H1 (cell line): ENCODE results near the gene BAIAP2. TPM values are rescaled to one million over a fixed set of nuclear protein-coding genes. Genes with fewer than 3 reads are reported as not detected.

Experiments used
- CTCF ChIA-PET: fragments of 300-600 bp; sonication (Branson Sonifier 250); formaldehyde crosslinking; loops from one replicate; lab custom pipeline; 2021; ENCODE audit not compliant: partially characterized antibody; lab: Charles Lee
- POLR2A ChIA-PET: fragments of 300-600 bp; sonication (Branson Sonifier 250); formaldehyde crosslinking; loops from one replicate; lab custom pipeline; 2021; ENCODE audit warnings: inconsistent platforms; ENCODE audit not compliant: partially characterized antibody; lab: Charles Lee
- DNase-seq, 2 experiments: peaks; one replicate each; pipeline versions ENCODE4 v3.0.0 to v3.0.0-alpha.2; 2010 to 2022; ENCODE audit warnings: low spot score in 2 of 2, low read depth in 1 of 2, mixed read lengths in 1 of 2
- FAIRE-seq: peaks from 2 replicates; lab custom pipeline; 2011; peaks lifted over from hg19 to GRCh38; lab: Jason Lieb, UNC
- H2AFZ ChIP-seq: 2 replicates; pipeline ENCODE4 v1.8.1; 2012; ENCODE audit warnings: low read length, inconsistent platforms
- H2AK5ac ChIP-seq: 2 replicates; pipeline ENCODE4 v1.6.1; 2013; ENCODE audit warnings: low read depth, low read length
- H2BK120ac ChIP-seq: replicated peaks from 2 replicates; pipeline ENCODE3; 2013; ENCODE audit warnings: low read depth, low read length, inconsistent platforms
- H2BK12ac ChIP-seq: 2 replicates; pipeline ENCODE4 v1.6.1; 2013; ENCODE audit warnings: low read depth, low read length
- H2BK15ac ChIP-seq: 2 replicates; pipeline ENCODE4 v1.6.1; 2013; ENCODE audit warnings: low read length
- H2BK20ac ChIP-seq: 2 replicates; pipeline ENCODE4 v1.6.1; 2013; ENCODE audit warnings: low read length
- H2BK5ac ChIP-seq: 2 replicates; pipeline ENCODE4 v1.6.1; 2013; ENCODE audit warnings: low read depth, low read length
- H3K14ac ChIP-seq: 2 replicates; pipeline ENCODE4 v1.6.1; 2013; ENCODE audit warnings: inconsistent platforms; ENCODE audit not compliant: insufficient read length
- H3K18ac ChIP-seq: 2 replicates; pipeline ENCODE4 v1.6.1; 2013; ENCODE audit warnings: low read length; ENCODE audit errors: extremely low read depth
- H3K23ac ChIP-seq: 2 replicates; pipeline ENCODE4 v1.6.1; 2013; ENCODE audit warnings: inconsistent platforms; ENCODE audit not compliant: insufficient read length
- H3K23me2 ChIP-seq: 2 replicates; pipeline ENCODE4 v1.6.1; 2013; ENCODE audit warnings: low read depth, low read length
- H3K27ac ChIP-seq: 2 replicates; pipeline ENCODE4 v1.6.1; 2011; ENCODE audit warnings: low read depth, low read length, inconsistent platforms
- H3K27me3 ChIP-seq, 4 experiments: replicated peaks in 1 of 4; 1 replicate in 1 of 4; 2 replicates in 3 of 4; pipeline versions ENCODE4 v1.6.1 to v1.8.1; 2011 to 2013; ENCODE audit warnings: low read length in 3 of 4, mild to moderate bottlenecking in 3 of 4, inconsistent platforms in 2 of 4, mixed read lengths in 2 of 4, moderate library complexity in 1 of 4; ENCODE audit not compliant: control insufficient read depth in 3 of 4, insufficient read depth in 3 of 4; ENCODE audit errors: extremely low read depth in 1 of 4
- H3K36me3 ChIP-seq, 4 experiments: 2 replicates each; pipeline versions ENCODE4 v1.6.1 to v1.8.1; 2011 to 2013; ENCODE audit warnings: mild to moderate bottlenecking in 4 of 4, low read length in 3 of 4, moderate library complexity in 2 of 4, control low read depth in 1 of 4, inconsistent platforms in 1 of 4; ENCODE audit not compliant: insufficient read depth in 4 of 4, control insufficient read depth in 2 of 4
- H3K4ac ChIP-seq: replicated peaks from 2 replicates; pipeline ENCODE3; 2013; ENCODE audit warnings: low read length, low read depth, mixed read lengths, inconsistent platforms; ENCODE audit not compliant: insufficient read length
- H3K4me1 ChIP-seq, 4 experiments: replicated peaks in 1 of 4; 1 replicate in 1 of 4; 2 replicates in 3 of 4; pipeline versions ENCODE4 v1.6.1 to v1.8.1; 2011 to 2013; ENCODE audit warnings: low read length in 3 of 4, inconsistent platforms in 2 of 4, mixed read lengths in 1 of 4; ENCODE audit not compliant: insufficient read depth in 4 of 4, control insufficient read depth in 3 of 4
- H3K4me2 ChIP-seq, 2 experiments: 2 replicates each; pipeline versions ENCODE4 v1.6.1 to v1.8.1; 2011 to 2013; ENCODE audit warnings: low read depth in 2 of 2, low read length in 2 of 2, control low read depth in 1 of 2, inconsistent platforms in 1 of 2, mild to moderate bottlenecking in 1 of 2; ENCODE audit not compliant: insufficient read depth in 1 of 2
- H3K4me3 ChIP-seq, 4 experiments: fragments of 200-600, 300-600 bp in 1 of 4; sonication (generic), shearing (Covaris generic), sonication (Bioruptor Twin) in 1 of 4; 2 replicates each; pipeline versions ENCODE4 v1.5.1 to v1.8.1; 2011 to 2016; ENCODE audit warnings: low read length in 4 of 4, low read depth in 3 of 4, control low read depth in 2 of 4, inconsistent platforms in 2 of 4, mild to moderate bottlenecking in 2 of 4, mixed read lengths in 1 of 4, moderate library complexity in 1 of 4; ENCODE audit not compliant: insufficient read depth in 2 of 4; ENCODE audit errors: extremely low read depth in 1 of 4
- H3K56ac ChIP-seq: replicated peaks from 2 replicates; pipeline ENCODE3; 2013; ENCODE audit warnings: low read depth, mild to moderate bottlenecking, mixed read lengths, low read length, inconsistent platforms; ENCODE audit not compliant: insufficient read length
- H3K79me1 ChIP-seq: 2 replicates; pipeline ENCODE4 v1.6.1; 2013; ENCODE audit warnings: low read depth, low read length, control low read depth
- H3K79me2 ChIP-seq, 2 experiments: 2 replicates each; pipeline versions ENCODE4 v1.6.1 to v1.8.1; 2012 to 2013; ENCODE audit warnings: low read length in 2 of 2, mild to moderate bottlenecking in 2 of 2, inconsistent platforms in 1 of 2; ENCODE audit not compliant: insufficient read depth in 2 of 2, control insufficient read depth in 1 of 2
- H3K9ac ChIP-seq, 4 experiments: replicated peaks in 1 of 4; 1 replicate in 1 of 4; 2 replicates in 3 of 4; pipeline versions ENCODE4 v1.6.1 to v1.8.1; 2011 to 2013; ENCODE audit warnings: low read depth in 3 of 4, low read length in 3 of 4, control low read depth in 2 of 4, mild to moderate bottlenecking in 2 of 4, moderate library complexity in 2 of 4, inconsistent platforms in 1 of 4; ENCODE audit errors: extremely low read depth in 1 of 4
- H3K9me3 ChIP-seq, 2 experiments: 2 replicates each; pipeline versions ENCODE4 v1.6.1 to v1.8.1; 2012 to 2013; ENCODE audit warnings: mild to moderate bottlenecking in 2 of 2, moderate library complexity in 2 of 2, control low read depth in 1 of 2, inconsistent platforms in 1 of 2, low read depth in 1 of 2, low read length in 1 of 2, mixed read lengths in 1 of 2; ENCODE audit not compliant: insufficient read depth in 2 of 2
- H4K20me1 ChIP-seq, 2 experiments: replicated peaks in 1 of 2; 2 replicates each; pipeline versions ENCODE3 to v1.8.1; 2011 to 2013; ENCODE audit warnings: inconsistent platforms in 2 of 2, low read length in 2 of 2, mild to moderate bottlenecking in 1 of 2; ENCODE audit not compliant: insufficient read depth in 2 of 2, control insufficient read depth in 1 of 2
- H4K5ac ChIP-seq: 2 replicates; pipeline ENCODE4 v1.6.1; 2013; ENCODE audit warnings: low read length, low read depth, mixed read lengths, inconsistent platforms; ENCODE audit not compliant: insufficient read length
- H4K8ac ChIP-seq: 2 replicates; pipeline ENCODE4 v1.8.0; 2013; ENCODE audit warnings: mild to moderate bottlenecking, moderate library complexity, low read length, inconsistent platforms; ENCODE audit not compliant: insufficient read depth; ENCODE audit errors: extremely low read depth
- H4K91ac ChIP-seq: replicated peaks from 2 replicates; pipeline ENCODE3; 2013; ENCODE audit warnings: low read length, mixed read lengths, inconsistent platforms; ENCODE audit not compliant: insufficient read length
- BRCA1 ChIP-seq: IDR thresholded peaks from 2 replicates; pipeline ENCODE4 v1.6.1; 2012; ENCODE audit warnings: low read depth, low read length, improper control_type of control experiment
- CBX8 ChIP-seq: fragments of 300-800, 300-1000 bp; sonication (generic); IDR thresholded peaks from 2 replicates; pipeline ENCODE4 v1.7.1; 2016; ENCODE audit warnings: low read depth, low read length, borderline replicate concordance
- EGR1 ChIP-seq: IDR thresholded peaks from 2 replicates; pipeline ENCODE4 v1.6.1; 2011; ENCODE audit warnings: low read depth, low read length, borderline replicate concordance
- HDAC2 ChIP-seq, 2 experiments: fragments of 300-600 bp in 1 of 2; sonication (generic) in 1 of 2; IDR thresholded peaks; 2 replicates each; pipeline ENCODE4 v1.6.1; 2011 to 2012; ENCODE audit warnings: low read depth in 2 of 2, low read length in 2 of 2, mild to moderate bottlenecking in 2 of 2, moderate library complexity in 2 of 2, borderline replicate concordance in 1 of 2, inconsistent platforms in 1 of 2
- KDM4A ChIP-seq: IDR thresholded peaks from one replicate; pipeline ENCODE4 v1.7.1; 2012; ENCODE audit warnings: low read depth, mild to moderate bottlenecking, moderate library complexity, low read length, inconsistent platforms; ENCODE audit not compliant: severe bottlenecking
- ZNF274 ChIP-seq: IDR thresholded peaks from 2 replicates; pipeline ENCODE4 v1.7.0; 2012; ENCODE audit warnings: low read length, borderline replicate concordance; ENCODE audit errors: extremely low read depth
- WGBS, 2 experiments: shearing (Covaris generic) in 1 of 2; methylation state at CpG; one replicate each; pipeline versions ENCODE4 v1.1.6 to v1.1.7; 2013 to 2015; ENCODE audit warnings: low lambda C conversion rate in 2 of 2, mixed read lengths in 2 of 2, inconsistent platforms in 1 of 2, low coverage in 1 of 2, missing lambda C conversion rate in 1 of 2; ENCODE audit not compliant: insufficient replicate concordance in 2 of 2, insufficient coverage in 1 of 2, insufficient read length in 1 of 2; ENCODE audit errors: extremely low coverage in 1 of 2, missing lambda C conversion rate in 1 of 2; 5-methylcytosine and 5-hydroxymethylcytosine counted together
- polyA plus RNA-seq, 7 experiments: library from polyadenylated mRNA; depleted of rRNA in 3 of 7; stranded (reverse) in 5 of 7; unstranded in 2 of 7; fragments of >200 nt in 5 of 7; fragments of 200-250 nt in 2 of 7; gene quantifications; 1 replicate in 5 of 7; 2 replicates in 1 of 7; 4 replicates in 1 of 7; pipeline versions ENCODE4 v1.2.1 to v1.2.3, GENCODE V29; 2011 to 2013; ENCODE audit warnings: missing spikeins in 2 of 7, mixed read lengths in 2 of 7
- total RNA-seq: library from RNA; stranded (reverse); fragmentation: NEBNext Ultra II Directional; extraction: Animal tissue kit (Norgen Biotek cat#: 25700); gene quantifications from 2 replicates; pipeline ENCODE4 v1.2.1, GENCODE V29; 2021
- TF ChIP-seq, protein P1 (sequence below): IDR thresholded peaks from 2 replicates; pipeline ENCODE4 v1.6.1; 2011; ENCODE audit warnings: low read depth, mild to moderate bottlenecking, low read length; ENCODE audit not compliant: insufficient read depth

Gene BAIAP2
- total and polyA plus RNA-seq, 2 of the 8 experiments (the other 6 are each of a cell fraction or from before 2014, with no cell fraction given) = 10.0 to 22.8 TPM

DNA sequence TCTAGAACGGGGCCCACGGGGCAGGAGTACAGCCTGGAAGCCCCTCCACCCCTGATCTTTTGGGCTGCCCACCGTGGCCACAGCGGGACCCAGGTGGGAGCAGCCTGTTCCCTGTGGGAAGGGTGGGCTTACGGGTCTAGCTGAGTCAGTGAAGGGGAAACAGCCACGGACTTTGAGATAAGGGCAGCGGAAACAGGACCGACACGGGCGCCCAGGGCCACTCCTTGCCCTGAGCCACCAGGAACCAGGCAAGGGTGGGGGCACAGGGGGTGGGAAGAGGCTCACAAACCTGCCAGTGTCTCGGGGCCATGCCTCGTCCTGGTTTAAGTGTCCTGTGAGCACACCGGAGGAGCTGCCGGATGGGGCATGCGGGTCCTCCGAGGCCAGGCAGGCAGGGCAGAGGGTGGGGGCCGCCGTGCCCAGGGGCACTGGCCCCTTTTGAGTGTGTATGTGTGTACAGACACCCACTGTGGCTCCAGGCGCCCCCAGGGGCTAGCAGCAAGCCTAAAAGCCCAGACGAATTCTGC lies 82.8 kb downstream of the BAIAP2 start:
- CTCF ChIA-PET = interaction anchor here (1.4 to 6.2 kb wide), 2 partner anchors 15 to 112 kb away, joined by 3 to 45 read pairs; no protein-coding TSS in a partner anchor
- Histone ChIP-seq H2BK15ac (no peak overlapping the region), H2BK12ac (no peak overlapping the region), H3K56ac (no peak overlapping the region), H2AFZ (no peak overlapping the region), H3K36me3 (no peaks in the 10 kb centered on the region), H3K4me3 (no peak overlapping the region), H3K27me3 (peaks cover 0 to 8% (median 5%) of the 10 kb centered on the region in 4 experiments; a peak in 3 of 7 replicates), H3K4ac (no peak overlapping the region), H3K9me3 (no peaks in the 10 kb centered on the region), H4K20me1 (no peaks in the 10 kb centered on the region), H3K4me1 (peaks cover 0 to 16% (median 6%) of the 10 kb centered on the region in 4 experiments; a peak in 5 of 7 replicates), H3K79me1 (no peaks in the 10 kb centered on the region; the same call in none of the 2 replicates), H4K8ac (no peak overlapping the region), H3K23ac (no peak overlapping the region), H3K9ac (no peak overlapping the region), H3K14ac (no peak overlapping the region), H2BK5ac (no peak overlapping the region), H2BK20ac (no peak overlapping the region), H3K79me2 (no peaks in the 10 kb centered on the region), H3K18ac (no peak overlapping the region), H2AK5ac (no peak overlapping the region), H3K27ac (no peak overlapping the region), H4K91ac (no peak overlapping the region), H3K4me2 (no peak overlapping the region), H4K5ac (no peak overlapping the region), H3K23me2 (peaks cover 3% of the 10 kb centered on the region; the same call in 1 of the 2 replicates), H2BK120ac (no peak overlapping the region)
- no peak for TF ChIP-seq BRCA1
- no peak for TF ChIP-seq ZNF274
- no peak for TF ChIP-seq EGR1
- no peak for TF ChIP-seq HDAC2 (IDR thresholded peaks at IDR 0.05; ENCODE audit: borderline replicate concordance in 1 of 2, low read depth in 2 of 2, low read length in 2 of 2)
- no peak for TF ChIP-seq CBX8
- no peak for TF ChIP-seq KDM4A
- TF ChIP-seq, protein P1, sequence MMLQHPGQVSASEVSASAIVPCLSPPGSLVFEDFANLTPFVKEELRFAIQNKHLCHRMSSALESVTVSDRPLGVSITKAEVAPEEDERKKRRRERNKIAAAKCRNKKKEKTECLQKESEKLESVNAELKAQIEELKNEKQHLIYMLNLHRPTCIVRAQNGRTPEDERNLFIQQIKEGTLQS = no peak
- FAIRE-seq (no peak), DNase-seq (no peak)
- POLR2A ChIA-PET = interaction anchor here (0.7 to 1.0 kb wide), 2 partner anchors 12 to 15 kb away, joined by 3 to 4 read pairs; no protein-coding TSS in a partner anchor
- 96% methylated on average over 15 of the region's 20 CpGs; no CpG with 5 or more reads in 1 of the 2 experiments for whole genome bisulfite sequencing, 2 experiments
